Measurements from ENCODE around the gene KCTD20.
A peak's percentile ranks its signal among the peaks of the same experiment; 100 is the strongest.
"Not testable (repeated sequence)": the region's sequence is repeated elsewhere in the genome, so short reads cannot be mapped to it uniquely, and the experiment has no call there.

The KCTD20 gene

DNA sequence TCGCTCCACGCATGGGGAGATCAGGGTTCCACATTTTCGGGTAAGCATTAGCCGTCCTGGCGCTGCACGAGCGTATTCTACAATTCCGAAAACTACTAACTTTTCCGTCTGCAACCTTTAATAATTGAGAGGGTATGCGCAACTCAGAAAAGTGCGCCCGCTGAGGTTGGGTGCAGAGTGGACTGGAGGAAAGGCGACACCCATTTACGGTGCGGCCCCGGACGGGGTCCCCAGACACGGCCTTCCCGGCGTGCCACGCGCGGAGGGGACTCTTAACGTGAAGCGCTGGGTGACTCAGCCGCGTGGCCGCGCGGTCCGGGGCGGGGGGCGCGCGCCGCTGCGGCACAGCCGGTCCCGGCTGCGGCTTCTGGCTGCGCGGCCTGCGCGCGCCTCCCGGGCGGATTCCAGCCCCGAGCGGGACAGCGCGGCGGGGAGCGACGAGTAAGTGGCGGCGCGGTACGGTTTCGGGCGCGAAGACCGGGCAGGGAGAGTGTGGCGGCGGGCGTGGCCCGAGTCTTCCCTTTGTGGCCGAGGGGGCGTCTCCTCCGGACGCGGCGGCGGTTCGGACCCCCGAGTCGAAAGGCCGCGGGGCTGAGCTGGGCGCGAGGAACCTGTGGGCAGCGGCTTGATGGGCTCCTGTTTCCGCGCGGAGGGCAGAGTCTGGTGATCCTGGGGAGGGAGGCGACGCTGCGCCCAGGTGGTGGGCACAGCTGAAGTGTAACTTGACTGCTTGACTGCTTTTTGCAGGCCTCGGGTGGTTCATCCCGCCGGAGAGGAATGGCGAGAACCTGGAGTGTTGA is at the start of gene KCTD20, which contains the start of gene PXT1:
KCTD20 (plus strand) TSS at position 330 of the 800 bp plus-strand sequence. CDS start 27,098 bp downstream, outside the sequence.
PXT1 (minus strand) TSS at position 184 of the 800 bp plus-strand sequence. CDS start 16,772 bp downstream, outside the sequence.
- peak; percentile 63 to 76 for DNase-seq (ENCODE audit: extremely low read depth in 1 of 2, low read depth in 1 of 2)

DNA sequence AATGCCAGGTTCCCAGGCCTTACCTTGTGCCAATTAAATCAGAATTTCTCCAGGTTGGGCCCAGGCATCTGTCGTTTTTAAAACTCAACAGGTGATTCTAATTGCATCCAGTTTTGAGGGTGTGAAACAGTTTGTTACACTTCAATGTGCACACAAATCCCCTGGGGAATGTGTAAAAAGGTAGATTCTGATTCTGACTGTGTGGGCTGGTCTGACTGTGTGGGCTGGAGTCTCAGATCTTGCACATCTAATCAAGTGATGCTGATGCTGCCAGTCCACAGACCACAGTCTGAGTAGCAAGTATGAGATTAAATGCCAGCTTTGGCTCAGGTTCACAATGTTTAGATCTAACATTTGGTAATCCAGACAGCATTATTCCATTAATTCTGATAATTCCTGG is 42.8 kb upstream of the KCTD20 start:
- no peak for DNase-seq (ENCODE audit: extremely low read depth in 1 of 2, low read depth in 1 of 2)

DNA sequence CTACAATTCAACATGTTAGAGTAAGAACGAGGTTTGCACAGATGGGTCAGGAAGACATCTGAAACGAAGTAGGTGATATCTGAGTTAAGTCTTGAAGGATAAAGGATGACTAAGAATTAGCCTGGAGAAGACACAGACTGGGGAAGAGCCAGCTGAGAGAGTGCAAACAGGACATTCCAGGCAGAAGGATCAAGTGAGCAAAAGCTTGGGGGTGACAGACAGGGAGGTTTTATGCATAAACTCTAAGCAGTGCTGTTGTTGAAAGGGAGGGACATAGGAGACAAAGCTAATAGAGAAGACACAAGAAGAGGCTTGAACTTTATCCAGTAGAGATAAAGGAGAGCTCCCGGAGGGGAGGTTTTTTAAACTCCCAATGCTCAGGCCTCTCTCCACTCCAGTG is 40.3 kb upstream of the KCTD20 start:
- DNase-seq (ENCODE audit: extremely low read depth in 1 of 2, low read depth in 1 of 2): no peak

DNA sequence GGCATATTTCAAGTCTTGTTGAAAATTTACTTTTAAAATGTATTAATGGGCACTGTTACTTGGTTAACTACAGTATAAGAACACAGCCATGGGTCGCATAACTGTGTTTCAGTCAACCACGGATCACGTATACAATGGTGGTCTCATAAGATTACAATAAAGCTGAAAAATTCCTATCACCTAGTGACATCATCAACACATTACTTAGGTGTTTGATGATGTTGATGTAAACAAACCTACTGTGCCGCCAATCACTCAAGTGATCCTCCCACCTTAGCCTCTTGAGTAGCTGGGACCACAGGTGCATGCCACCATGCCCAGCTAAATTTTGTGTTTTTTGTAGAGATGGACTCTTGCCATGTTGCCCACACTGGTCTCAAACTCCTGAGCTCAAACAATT is 38.6 kb upstream of the KCTD20 start:
- DNase-seq (ENCODE audit: extremely low read depth in 1 of 2, low read depth in 1 of 2): no peak

DNA sequence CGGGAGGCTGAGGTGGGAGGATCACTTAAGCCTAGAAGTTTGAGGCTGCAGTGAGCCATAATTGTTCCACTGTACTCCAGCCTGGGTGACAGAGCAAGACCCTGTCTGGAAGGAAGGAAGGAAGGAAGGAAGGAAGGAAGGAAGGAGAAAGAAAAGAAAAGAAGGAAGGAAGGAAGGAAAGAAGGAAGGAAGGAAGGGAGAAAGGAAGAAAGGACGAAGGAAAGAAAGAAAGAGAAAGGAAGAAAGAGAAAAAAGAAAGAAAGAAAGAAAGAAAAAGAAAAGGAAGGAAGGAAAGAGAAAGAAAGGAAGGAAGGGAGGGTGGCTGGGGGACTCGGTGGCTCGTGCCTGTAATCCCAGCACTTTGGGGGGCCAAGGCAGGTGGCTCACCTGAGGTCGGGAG is 33.1 kb upstream of the KCTD20 start:
- not testable (repeated sequence) for DNase-seq (ENCODE audit: extremely low read depth in 1 of 2, low read depth in 1 of 2)

DNA sequence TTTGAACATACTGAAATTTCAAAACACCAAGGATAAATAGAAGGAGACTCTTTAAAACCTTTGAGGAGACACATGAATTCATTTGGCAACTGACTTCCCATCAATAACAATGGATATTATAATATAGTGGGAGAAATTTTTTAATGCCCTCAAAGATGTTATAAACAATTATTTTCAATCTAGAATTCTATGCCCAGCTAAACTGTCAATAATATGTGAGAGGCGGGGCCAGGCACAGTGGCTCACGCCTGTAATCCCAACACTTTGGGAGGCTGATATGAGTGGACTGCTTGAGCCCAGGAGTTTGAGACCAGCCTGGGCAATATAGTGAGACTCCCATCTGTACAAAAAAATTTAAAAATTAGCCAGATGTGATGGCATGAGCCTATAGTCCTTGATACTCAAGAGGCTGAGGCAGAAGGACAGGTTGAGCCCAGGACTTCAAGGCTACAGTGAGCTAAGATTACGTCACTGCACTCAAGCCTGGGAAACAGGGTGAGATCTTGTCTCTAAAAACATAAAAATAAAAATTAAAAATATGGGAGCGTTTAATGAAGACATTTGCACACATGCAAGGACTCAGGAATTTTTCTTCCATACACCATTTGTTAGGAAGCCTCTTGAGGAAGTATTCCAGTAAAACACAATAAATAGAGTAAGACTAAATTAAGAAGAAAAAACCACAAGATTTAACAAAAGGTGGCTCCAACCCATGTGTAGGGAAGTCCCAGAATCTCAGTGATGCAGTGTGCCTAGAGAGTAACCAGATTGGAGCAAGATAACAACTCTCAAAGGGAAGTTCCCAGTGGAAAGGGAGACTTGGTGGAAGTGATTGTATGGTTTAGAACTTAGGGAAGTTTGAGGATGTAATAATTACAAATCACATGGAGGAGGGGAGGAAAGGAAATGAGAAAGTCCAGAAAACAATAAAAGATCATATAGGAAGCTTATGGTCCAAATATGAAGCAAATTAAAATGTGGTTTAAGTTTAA is 29.0 kb upstream of the KCTD20 start:
- DNase-seq (ENCODE audit: extremely low read depth in 1 of 2, low read depth in 1 of 2): no peak

DNA sequence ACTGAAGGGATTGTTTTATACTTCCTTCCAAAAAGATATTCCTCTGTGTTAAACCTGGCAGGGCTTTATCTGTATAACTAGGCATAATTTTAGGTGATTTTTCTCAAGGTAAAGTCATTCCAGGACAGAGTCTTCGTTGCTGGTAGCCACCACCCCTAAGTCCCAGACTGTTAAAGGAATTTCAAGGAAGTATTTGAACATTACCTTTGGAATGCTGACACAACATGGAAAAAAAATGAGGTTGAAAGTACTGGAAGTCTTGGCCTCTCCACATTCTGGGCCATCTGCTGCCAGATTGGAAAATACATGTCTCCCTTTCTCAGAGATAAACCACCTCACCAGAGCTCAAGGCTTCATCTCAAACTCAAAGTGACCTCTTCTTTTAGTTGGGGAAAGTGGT is 28.3 kb upstream of the KCTD20 start:
- DNase-seq (ENCODE audit: extremely low read depth in 1 of 2, low read depth in 1 of 2): no peak

DNA sequence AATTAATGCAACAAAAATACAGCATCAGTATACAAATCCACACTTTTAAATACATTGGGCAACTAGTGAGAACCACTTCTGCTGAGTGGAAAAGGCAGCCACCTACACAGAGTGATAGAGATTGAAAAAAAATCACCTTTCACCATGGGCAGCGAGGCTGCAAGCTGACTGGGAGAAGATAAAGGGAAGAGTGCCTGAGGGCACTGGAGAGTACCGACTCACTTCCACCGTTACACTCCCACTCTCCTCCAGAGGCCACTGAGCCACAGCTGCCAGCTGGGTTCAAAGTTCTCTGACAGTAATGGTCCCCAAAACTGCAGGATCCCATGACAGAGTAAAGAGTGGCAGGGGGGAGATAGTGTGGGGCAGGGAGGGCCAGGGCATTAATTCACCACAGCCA is 24.2 kb upstream of the KCTD20 start:
- no peak for DNase-seq (ENCODE audit: extremely low read depth in 1 of 2, low read depth in 1 of 2)

DNA sequence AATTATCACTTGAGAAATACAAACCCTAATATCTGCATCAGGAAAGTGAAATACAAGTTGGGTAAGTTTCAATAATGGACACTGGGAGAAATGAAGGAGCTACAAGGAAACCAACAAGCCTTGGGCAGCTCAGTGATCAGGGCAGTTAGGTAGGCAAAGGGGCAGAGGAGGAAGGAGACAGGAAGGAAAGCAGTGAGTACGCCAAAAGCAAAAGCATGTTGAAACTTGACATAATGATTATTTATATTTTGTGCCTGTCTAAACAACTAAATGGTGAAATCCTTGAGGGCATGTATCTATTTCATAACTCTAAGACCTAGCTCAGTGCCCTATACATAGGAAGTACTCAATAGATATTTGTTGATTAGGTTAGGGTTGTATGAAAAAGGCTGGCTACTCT is 23.5 kb upstream of the KCTD20 start:
- DNase-seq (ENCODE audit: extremely low read depth in 1 of 2, low read depth in 1 of 2): no peak

DNA sequence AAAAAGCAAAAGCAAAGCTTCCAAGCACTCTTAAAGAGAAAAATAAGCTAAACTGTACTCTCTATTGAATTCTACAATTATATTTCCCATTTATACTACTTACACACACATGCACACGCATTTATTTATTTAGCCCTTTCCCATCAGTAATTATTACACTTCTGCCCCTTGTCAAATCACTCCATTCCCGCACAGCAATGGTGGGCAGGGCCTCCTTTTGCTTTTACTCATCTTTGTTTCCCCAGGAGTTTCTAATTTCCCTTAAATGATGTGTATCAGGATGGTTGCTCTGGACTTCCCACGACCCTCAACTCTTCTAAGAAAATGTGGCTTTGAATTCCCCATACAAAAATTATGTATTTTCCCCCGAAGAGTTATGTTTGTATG is 20.1 kb upstream of the KCTD20 start:
- DNase-seq (ENCODE audit: extremely low read depth in 1 of 2, low read depth in 1 of 2): no peak

DNA sequence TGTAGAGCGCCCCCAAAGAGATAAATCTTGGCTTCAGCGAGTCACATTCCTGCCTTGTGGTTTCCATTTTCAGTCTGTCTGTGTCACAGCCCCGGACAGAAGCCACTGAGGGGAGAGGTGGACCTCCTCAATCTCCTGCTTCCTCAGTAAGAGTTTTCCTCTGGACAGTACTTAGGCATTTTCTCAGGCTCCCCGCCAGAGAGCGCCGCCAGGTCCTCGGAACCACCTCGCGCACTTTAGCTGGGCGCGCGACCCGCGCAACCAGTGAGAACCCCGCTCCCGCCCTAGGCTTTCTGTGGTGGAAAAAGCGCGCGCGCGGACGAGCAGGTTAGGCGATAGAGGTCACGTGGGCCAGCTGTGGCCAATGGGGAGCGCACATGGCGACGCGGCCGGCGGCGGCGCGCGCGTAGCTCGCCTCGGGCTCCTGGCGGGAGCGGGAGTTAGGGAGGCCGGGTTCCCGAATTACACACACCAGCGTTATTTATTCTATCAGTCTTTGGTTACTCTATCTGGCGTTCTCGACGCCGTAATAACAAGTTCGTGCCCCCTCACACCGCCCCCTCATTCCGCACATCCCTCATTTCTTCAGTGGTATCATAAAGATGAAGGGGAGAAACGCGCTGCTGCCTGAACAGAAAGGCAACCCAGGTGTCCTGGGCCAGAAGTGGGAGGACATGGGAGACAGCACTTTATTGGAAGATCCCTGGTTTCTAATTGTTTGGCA is 19.5 kb upstream of the KCTD20 start:
- DNase-seq (ENCODE audit: extremely low read depth in 1 of 2, low read depth in 1 of 2): peak; percentile 94 to 98

DNA sequence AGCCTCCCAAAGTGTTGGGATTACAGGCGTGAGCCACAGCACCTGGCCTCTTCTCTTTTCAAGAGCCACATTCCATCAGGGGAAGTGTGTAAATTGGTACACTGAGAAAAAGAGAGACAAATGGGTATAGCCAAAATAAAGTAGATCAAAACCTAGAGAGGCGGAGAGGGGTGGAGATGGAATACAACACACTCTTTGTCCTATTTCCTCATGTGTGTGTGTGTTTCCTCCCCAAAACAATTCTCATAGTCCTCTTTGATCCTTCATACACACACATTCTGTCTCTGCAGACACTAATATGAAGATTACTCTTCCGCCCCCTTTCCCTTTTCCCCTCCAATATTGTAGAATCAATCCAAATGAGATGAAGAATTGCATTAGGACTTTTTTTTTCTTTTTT is 16.2 kb upstream of the KCTD20 start:
- no peak for DNase-seq (ENCODE audit: extremely low read depth in 1 of 2, low read depth in 1 of 2)

DNA sequence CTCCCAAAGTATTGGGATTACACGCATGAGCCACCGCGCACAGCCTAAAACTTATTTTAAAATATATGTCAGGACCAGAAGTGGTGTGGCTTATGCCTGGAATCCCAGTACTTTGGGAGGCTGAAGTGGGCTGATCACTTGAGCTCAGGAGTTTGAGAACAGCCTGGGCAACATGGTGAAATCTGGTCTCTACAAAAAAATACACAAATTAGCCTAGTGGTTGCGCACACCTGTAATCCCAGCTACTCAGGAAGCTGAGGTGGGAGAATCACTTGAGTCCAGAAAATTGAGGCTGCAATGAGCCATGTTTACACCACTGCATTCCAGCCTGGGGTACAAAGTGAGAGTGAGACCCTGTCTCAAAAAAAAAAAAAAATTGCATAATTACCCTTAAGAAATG is 13.9 kb upstream of the KCTD20 start:
- DNase-seq (ENCODE audit: extremely low read depth in 1 of 2, low read depth in 1 of 2): no peak

DNA sequence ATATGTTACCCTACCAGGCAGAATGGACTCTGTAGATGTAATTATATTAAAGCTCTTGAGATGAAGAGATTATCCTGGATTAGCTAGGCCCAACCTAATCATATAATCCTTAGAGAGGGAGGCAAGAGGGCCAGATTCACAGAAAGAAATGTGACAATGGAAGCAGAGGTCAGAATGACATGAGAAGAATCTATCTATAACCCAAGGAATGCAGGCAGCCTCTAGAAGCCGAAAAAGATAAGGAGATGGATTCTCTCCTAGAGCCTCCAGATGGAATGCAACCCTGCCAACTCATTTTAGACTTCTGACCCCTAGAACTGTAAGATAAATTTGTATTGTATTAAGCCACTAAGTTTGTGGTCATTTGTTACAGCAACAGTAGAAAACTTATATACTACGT is 12.4 kb upstream of the KCTD20 start:
- no peak for DNase-seq (ENCODE audit: extremely low read depth in 1 of 2, low read depth in 1 of 2)

DNA sequence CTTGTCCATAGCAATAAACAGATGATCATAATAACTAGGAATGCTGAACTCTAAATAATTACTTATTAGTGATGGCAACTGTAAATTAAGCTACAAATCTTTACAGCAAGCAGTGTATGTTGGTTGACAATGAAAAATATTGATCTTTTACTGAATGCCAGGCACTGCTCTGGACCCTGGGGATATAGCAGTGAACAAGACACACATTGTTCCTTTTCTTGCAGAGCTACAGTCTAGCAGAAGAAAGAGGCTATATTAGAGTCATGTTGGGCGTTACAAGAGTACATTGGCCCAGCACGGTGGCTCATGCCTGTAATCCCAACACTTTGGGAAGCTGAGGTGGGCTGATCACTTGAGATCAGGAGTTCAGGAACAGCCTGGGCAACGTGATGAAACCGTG is 11.6 kb upstream of the KCTD20 start:
- no peak for DNase-seq (ENCODE audit: extremely low read depth in 1 of 2, low read depth in 1 of 2)

DNA sequence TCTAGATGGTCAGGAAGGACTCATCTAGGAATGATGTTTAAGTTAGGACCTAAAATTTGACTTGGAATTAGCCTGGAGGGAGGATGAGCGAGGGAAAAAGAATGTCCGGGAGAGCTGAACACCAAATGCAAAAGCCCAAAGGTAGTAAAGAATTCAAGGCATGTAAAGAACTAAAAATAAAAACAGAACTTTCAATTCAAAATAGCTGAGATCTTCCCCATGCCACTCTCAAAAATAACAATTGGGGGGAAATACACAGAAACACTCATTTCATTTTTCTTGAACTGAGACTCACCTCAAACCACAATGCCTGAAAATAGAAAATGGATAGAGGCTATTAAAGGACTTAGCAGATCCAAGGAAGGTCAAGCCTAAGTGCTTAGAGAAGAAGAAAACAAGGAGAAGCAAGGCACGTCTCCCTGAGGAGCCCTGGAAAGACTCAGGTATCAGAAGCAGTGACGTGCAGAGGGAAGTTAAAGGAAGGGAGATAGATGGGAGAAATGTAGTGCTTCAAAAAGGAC is 10.6 kb upstream of the KCTD20 start:
- DNase-seq (ENCODE audit: extremely low read depth in 1 of 2, low read depth in 1 of 2): no peak

DNA sequence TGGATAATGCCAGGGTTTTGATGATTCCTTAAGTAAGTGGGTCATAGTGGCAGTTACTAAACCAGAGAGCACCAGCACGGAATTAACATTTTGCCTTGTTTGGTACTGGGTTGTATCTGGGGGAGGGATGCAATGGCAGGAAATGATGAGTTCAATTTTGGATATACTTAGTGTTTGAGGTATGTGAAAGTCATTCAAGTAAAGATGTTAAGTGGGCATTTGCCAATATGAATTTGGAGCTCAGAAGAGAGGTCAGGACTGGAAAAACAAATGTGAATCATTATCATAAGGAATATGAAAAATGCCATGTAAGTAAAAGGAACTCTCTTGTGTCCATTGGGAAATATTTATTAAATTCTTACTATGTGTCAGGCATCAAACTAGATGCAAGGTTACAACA is 6.3 kb upstream of the KCTD20 start:
- no peak for DNase-seq (ENCODE audit: extremely low read depth in 1 of 2, low read depth in 1 of 2)

DNA sequence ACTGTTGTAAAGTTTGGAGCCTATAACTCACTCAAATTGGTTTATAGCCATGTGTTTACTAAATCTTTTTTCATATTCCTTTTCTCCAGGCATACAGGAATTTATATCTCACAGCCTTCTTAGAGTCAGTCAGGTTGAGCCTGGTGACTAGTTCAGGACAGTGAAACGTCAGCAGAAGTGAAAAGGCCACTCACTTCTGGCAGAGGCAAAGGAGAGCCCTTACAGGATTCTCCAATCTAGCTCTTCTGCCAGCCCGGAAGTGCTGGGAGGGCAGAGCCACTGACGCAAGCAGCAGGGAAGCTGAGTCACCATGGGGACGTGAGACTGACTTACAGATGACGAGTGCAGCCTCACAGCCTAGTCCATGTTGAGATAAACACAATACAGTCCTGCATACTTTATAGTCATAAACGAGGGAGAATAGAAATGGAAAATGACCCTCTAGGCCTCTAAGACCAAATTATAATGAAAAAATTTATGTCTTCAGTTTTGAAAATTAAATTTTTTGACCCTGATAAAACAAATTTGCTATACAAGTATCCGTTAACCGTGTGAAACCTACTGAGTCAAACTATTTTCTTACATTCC is 1.4 kb upstream of the KCTD20 start:
- DNase-seq (ENCODE audit: extremely low read depth in 1 of 2, low read depth in 1 of 2): peak; percentile 54 to 78

DNA sequence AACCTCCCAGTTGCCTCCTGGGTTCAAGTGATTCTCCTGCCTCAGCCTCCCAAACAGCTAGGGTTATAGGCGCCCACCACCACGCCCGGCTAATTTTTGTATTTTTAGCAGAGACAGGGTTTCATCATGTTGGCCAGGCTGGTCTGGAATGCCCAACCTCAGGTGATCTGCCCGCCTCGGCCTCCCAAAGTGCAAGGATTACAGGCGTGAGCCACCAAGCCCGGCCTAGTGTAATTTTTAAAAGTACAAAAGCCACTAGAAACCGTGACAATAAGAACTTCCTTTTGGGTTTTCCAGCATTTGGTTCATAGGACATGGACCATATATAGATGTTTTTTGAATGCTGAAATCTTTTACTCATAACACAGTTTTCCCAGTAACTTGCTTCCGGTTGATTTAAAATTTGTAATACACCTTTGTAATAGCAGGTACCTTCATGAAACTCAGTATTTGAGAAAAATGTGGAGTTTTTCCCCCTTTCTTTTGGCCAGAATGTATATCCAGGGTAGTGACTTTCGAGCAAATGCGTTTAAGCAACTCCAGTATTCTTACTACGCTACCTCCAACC is 613 bp upstream of the KCTD20 start:
- no peak for DNase-seq (ENCODE audit: extremely low read depth in 1 of 2, low read depth in 1 of 2)
